Right hindlimb (tissue), 1 donor: ENCODE measurements around the gene PKIG.

Experiments
- DNase-seq: peaks from one replicate; pipeline ENCODE4 v3.0.0-alpha.2; 2018

The PKIG gene

GRCh38 chr20:44597516-44597915, 15.1 kb downstream of the PKIG start:
- no peak for DNase-seq

- no peak for DNase-seq
These were observed 15.6 kb downstream of the PKIG start for GRCh38 chr20:44597930-44598329.

DNA sequence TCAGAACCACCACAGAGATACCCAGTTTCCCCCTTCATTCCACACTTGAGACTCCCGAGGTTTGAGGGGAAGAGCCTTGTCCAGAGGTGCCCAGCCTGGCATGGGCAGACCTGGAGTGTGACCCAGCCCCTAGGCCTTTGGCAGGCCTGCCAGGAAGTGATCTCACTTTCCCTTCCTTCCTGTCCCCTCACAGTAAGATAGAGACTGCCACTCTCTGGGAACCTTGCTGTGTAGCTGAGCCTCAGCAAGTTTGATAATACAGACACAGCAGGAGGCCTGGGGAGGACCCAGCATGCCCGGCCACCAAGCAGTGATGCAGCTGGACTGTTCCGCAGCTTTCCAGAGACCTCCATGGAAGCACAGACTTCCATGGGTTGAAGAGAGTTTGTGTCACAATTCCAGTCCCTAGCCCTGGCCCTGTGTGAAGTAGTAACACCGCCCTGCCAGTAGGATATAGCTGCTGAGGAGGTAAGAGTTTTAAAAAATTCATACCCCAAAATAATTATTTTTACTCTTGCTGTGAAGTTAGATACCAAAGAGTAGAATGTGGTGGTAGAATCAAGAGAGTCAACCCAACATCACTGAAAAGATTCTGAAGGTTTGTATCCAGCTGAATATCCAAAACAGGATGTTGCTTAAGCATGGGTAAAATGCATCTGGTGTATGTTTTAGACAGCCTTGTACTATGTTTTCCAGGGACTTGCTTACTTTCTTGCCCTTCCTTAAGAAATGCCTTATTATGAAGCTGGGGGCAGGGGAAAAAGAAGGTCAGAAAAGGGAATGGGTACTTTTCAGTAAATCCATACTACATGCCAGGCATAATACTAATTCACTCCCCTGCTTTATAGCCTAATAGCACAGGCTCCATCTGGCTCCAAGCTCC, 16.3 kb downstream of the PKIG start:
- no peak for DNase-seq

DNA sequence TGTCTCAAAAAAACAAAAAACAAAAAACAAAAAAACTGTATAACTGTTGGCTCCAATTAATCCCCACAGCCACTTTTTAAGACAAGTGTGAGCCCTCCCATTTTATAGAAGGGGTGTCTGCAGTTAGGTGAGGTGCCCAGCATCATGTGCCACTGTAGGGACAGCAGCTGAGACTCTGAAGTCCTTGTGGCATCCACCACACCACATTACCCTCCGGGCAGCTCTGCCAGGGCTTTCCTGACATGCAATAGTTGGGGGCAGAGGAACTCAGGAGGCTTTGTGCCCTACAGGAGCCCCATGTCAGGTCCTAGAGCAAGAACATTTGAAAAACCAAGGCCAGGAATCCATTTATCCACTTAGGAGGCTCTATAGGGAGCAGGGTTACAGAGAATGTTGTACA, 17.3 kb downstream of the PKIG start:
- no peak for DNase-seq

DNA sequence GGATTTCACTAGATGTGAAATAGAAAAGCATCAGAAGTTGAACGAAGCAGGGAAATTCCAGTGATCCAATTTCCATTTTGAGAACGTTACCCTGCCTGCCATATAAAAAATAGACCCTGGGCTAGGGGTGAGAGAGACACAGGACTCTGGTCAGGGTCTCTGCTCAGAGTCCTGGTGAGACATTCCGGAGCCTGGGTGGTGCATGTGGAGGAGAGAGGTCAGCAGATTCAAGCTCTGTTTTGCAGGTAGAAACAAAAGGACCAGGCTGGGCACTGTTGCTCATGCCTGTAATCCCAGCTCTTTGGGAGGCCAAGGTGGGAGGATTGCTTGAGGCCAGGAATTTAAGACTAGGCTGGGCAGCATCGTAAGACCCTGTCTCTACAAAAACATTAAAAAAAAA, 17.9 kb downstream of the PKIG start:
- DNase-seq, result no peak

- DNase-seq, result no peak
These were observed 18.4 kb downstream of the PKIG start for GRCh38 chr20:44600758-44601201.

GRCh38 chr20:44601236-44601671, 18.9 kb downstream of the PKIG start:
- peak; percentile 63 for DNase-seq

DNA sequence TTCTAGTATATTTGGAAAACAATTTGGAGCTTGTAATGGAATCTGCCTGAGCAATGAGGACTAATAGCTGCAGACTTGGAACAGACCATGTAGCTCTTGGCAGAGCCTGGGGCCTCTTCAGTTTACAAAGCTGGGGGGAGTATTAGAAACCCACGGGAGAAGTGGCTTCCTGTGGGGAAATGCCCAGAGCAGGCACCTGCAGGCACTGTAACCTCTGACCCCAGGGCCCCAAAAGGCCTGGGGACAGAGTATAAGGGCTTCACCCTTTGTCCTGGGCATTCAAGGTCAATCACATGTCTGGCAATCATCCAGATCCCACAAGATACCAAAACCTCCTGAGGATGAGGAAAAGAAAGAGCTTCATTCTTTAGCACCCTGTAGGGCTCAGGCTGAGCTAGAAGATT, 19.4 kb downstream of the PKIG start:
- peak; percentile 89 for DNase-seq

DNA sequence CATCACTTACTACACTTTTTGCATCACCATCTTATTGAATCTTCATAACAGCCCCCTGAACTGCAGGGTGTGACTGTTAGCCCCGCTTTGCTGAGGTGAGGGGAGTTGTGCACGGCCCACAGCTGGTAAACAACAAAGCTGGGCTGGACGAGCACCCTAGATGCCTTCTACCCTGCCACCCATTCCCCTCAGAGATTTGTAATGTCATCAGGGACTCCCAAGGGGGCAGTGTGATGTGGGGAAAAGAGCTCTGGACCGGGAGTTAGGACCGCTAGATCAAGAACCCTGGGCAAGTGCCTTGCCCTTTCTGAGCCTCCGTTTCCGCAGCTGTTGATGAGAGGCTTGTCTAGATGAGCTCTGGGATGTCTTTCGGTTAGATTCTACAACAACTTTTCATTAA, 20.9 kb downstream of the PKIG start:
- no peak for DNase-seq

DNA sequence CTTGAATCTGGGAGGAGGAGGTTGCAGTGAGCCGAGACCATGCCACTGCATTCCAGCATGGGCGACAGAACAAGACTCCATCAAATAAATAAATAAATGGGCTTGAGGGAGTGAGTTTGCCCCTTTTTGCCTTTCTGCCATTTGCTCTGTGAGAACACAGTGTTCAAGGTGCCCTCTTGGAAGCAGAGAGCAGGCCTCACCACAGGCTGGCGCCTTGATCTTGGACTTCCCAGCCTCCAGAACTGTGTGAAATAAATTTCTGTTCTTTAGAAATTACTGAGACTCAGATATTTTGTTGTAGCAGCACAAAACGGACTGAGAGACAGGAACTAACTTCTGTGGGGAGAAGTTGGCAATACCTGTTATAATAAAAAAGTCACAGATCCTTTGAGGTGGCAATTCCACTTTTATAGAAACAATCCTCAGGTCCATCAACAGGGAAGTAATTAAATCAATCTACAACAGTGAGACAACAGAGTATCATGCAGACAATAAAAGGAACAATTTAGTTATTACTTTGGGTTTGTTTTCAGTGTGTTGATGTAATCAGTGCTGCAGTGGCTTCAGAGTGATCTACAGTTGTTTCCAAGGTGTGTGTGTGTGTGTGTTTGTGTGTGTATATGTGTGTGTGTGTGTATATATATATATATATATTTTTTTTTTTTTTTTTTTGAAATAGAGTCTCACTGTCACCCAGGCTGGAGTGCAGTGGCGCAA, 24.5 kb downstream of the PKIG start:
- DNase-seq, result no peak

- DNase-seq, result no peak
These were observed 26.7 kb downstream of the PKIG start for GRCh38 chr20:44609006-44609515.

- DNase-seq, result peak; percentile 90
These were observed 27.3 kb downstream of the PKIG start for GRCh38 chr20:44609516-44610312.

DNA sequence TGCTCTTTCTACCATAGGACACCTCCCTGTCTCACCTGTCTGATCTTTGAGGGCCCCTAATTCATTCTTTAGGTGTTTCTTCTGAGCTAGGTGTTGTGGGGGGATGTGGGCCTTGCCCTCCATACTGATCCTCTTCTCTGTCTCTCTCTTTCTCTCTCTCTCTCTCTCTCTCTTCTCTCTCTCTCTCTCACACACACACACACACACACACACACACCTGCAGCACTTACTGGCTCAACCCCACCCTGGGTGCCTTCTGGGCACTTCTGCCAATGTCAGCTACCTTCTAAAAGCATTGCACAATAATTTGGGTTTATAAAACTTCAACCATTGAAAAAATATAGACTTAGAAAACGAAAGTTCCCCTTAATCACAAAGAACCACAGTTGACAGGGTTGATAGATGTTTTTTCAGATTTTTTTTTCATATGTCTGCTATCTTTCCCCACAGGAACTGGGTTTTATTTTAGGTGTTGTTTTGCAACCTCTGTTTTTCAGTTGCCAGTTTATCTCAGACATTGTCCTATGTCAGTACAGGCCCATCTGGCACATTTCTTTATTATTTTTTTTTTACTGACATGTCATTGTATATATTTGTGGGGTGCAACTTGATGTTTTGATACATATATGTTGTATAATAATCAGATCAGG, 28.1 kb downstream of the PKIG start:
- DNase-seq, result no peak

GRCh38 chr20:44613575-44613974, 31.2 kb downstream of the PKIG start:
- no peak for DNase-seq

DNA sequence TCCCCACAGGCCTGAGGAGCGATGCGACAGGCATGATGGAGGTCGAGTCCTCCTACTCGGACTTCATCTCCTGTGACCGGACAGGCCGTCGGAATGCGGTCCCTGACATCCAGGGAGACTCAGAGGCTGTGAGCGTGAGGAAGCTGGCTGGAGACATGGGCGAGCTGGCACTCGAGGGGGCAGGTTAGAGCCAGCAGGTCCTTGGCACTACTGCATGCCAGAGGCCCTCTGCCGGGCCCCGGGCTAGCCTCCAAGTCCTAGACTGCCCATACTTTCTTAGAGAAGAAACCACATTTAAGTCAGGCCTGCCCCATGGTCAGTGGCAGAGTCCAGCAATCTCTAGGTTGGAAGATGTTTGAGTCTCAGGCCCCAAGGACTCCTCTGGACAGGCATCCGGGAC, 32.1 kb downstream of the PKIG start:
- DNase-seq, result no peak

- no peak for DNase-seq
These were observed 32.9 kb downstream of the PKIG start for GRCh38 chr20:44615169-44615791.

DNA sequence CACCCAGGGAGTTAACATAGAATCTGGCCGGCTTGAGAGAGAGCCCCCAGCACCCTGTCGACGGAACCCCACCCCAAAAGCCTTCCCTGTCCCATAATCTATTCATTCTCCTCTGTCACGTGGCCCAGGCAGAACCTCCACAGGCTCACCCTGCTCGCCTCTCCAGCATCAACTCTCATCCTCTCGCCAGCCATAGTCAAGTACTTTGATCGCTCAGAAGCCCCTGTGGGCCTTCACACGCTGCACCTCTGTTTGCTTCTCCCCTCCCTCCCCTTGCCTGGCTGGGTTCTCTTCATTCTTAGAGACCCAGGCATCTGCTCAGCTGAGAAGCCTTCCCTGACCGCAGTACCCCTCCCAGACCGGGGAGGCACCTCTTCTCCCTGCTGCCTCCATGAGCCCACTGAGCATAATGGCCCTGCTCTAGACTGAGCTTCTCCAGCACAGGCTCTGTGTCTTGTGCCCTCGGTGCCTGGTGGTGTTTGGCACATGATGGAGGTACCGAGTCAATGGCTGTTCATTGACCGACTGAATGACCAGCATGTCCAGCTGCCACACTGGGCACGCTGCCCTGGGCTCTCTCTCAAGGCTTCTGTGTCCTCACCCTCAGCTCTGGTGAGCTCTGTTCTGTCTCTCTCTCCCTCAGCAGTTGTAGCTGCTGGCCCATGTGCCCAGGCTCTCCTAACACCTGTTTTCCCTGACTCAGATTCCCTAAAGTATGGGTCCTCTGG, 33.7 kb downstream of the PKIG start:
- DNase-seq, result no peak

DNA sequence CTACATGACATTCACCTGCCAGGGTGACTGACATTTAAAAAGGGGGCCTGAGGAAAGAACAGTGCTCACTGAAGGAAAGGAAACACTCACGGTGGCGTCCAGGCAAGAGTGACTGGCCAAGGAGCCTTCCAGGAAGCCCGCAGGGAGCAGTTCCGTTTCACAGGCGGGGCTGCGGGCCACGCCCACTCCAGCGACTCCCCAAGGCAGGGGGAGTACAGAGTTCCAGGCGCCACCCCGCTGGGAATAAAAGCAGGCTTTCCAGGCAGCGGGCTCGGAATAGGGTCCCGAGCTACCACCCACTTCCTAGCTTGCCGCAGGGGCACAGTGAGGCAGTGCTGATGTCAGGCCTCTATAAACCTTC, 34.2 kb downstream of the PKIG start:
- DNase-seq, result no peak

GRCh38 chr20:44618318-44618731, 35.9 kb downstream of the PKIG start:
- no peak for DNase-seq

GRCh38 chr20:44619294-44619693, 36.9 kb downstream of the PKIG start:
- no peak for DNase-seq

DNA sequence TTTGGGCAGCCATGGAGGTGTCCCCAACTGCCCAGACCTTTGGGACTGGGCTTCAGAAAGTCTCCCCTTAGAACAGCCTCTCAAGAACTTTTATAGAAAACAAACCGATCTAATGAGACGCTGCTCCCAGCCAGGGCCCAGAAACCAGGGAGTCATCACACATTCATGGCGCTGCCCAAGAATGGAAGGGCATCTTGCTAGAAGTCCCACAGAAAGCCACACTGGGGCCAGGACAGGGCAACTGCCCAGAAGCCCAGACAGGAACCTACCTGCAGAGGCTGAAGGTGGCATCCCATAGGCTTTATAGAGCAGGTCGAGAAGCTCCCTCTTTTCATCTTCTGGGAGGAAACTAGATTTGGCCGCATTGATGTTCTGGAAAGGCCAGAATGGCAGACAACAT, 37.7 kb downstream of the PKIG start:
- no peak for DNase-seq
